Measurements from ENCODE around the gene C2orf42. TPM values are rescaled to one million over a fixed set of nuclear protein-coding genes. Genes with fewer than 3 reads are reported as not detected.

C2orf42 gene
- total RNA-seq, 1 donor from 2014 or later = 25.4 TPM

GRCh38 chr2:70203086-70203485 is 12.3 kb upstream of the C2orf42 start:
- Mint-ChIP-seq H3K4me3 (no peak overlapping the region), H3K36me3 (no peaks in the 10 kb centered on the region), H3K4me1 (no peaks in the 10 kb centered on the region), H3K9me3 (no peaks in the 10 kb centered on the region), H3K27me3 (ENCODE audit: insufficient read depth, low read depth) (peaks cover 6% of the 10 kb centered on the region), H3K27ac (no peak overlapping the region)
- Histone ChIP-seq H4K20me1 (ENCODE audit: low read depth) (no peaks in the 10 kb centered on the region), H3F3A (ENCODE audit: low read depth) (peaks cover 34% of the 10 kb centered on the region), H3K4me1 (no peaks in the 10 kb centered on the region), H3K9ac (no peak overlapping the region), H3K4me3 (no peak overlapping the region), H3K27me3 (no peaks in the 10 kb centered on the region), H3K79me2 (ENCODE audit: low read depth) (no peaks in the 10 kb centered on the region), H3K9me3 (ENCODE audit: low read depth) (no peaks in the 10 kb centered on the region), H3K36me3 (no peaks in the 10 kb centered on the region), H3K27ac (no peak overlapping the region), H2AFZ (replicated peaks) (no peak overlapping the region), H3K4me2 (no peak overlapping the region)
- no peak for DNase-seq (ENCODE audit: low spot score)
- no peak for TF ChIP-seq EZH2phosphoT487 (IDR thresholded peaks at IDR 0.05)
- no peak for TF ChIP-seq EZH2 (IDR thresholded peaks at IDR 0.05)
- TF ChIP-seq CTCF (IDR thresholded peaks at IDR 0.05) = no peak

GRCh38 chr2:70202236-70202806 is 11.5 kb upstream of the C2orf42 start:
- H3K9ac ChIP-seq = no peak overlapping the region
- no peak overlapping the region for H3K4me2 ChIP-seq
- H3K4me3 ChIP-seq = no peak overlapping the region
- H3K27me3 ChIP-seq = no peaks in the 10 kb centered on the region
- Mint-ChIP-seq H3K27ac (no peak overlapping the region), H3K4me3 (no peak overlapping the region), H3K4me1 (no peaks in the 10 kb centered on the region), H3K9me3 (no peaks in the 10 kb centered on the region), H3K27me3 (ENCODE audit: insufficient read depth, low read depth) (peaks cover 6% of the 10 kb centered on the region), H3K36me3 (no peaks in the 10 kb centered on the region)
- TF ChIP-seq EZH2phosphoT487 (IDR thresholded peaks at IDR 0.05) (no peak), CTCF (IDR thresholded peaks at IDR 0.05) (no peak), EZH2 (IDR thresholded peaks at IDR 0.05) (no peak)
- H3K79me2 ChIP-seq (ENCODE audit: low read depth) = no peaks in the 10 kb centered on the region
- H3F3A ChIP-seq (ENCODE audit: low read depth) = peaks cover 30% of the 10 kb centered on the region
- H3K36me3 ChIP-seq = no peaks in the 10 kb centered on the region
- no peaks in the 10 kb centered on the region for H3K9me3 ChIP-seq (ENCODE audit: low read depth)
- DNase-seq (ENCODE audit: low spot score) = no peak
- H4K20me1 ChIP-seq (ENCODE audit: low read depth) = no peaks in the 10 kb centered on the region
- H2AFZ ChIP-seq (replicated peaks) = no peak overlapping the region
- no peaks in the 10 kb centered on the region for H3K4me1 ChIP-seq
- H3K27ac ChIP-seq = no peak overlapping the region

- Histone ChIP-seq H3K9ac (no peak overlapping the region), H3K27ac (no peak overlapping the region), H3K27me3 (no peaks in the 10 kb centered on the region), H2AFZ (replicated peaks) (no peak overlapping the region), H3K4me2 (no peak overlapping the region), H3K9me3 (ENCODE audit: low read depth) (no peaks in the 10 kb centered on the region), H4K20me1 (ENCODE audit: low read depth) (no peaks in the 10 kb centered on the region), H3K79me2 (ENCODE audit: low read depth) (no peaks in the 10 kb centered on the region), H3K36me3 (no peaks in the 10 kb centered on the region), H3K4me1 (no peaks in the 10 kb centered on the region), H3K4me3 (no peak overlapping the region), H3F3A (ENCODE audit: low read depth) (peaks cover 26% of the 10 kb centered on the region)
- no peak for DNase-seq (ENCODE audit: low spot score)
- Mint-ChIP-seq H3K27me3 (ENCODE audit: insufficient read depth, low read depth) (peaks cover 5% of the 10 kb centered on the region), H3K4me1 (no peaks in the 10 kb centered on the region), H3K9me3 (no peaks in the 10 kb centered on the region), H3K27ac (no peak overlapping the region), H3K4me3 (no peak overlapping the region), H3K36me3 (no peaks in the 10 kb centered on the region)
- TF ChIP-seq CTCF (IDR thresholded peaks at IDR 0.05) (no peak), EZH2 (IDR thresholded peaks at IDR 0.05) (no peak), EZH2phosphoT487 (IDR thresholded peaks at IDR 0.05) (no peak)
Measured at GRCh38 chr2:70201831-70202230, 11.0 kb upstream of the C2orf42 start.
